ENCODE data around the gene PCDHA1. TPM values are rescaled to one million over a fixed set of nuclear protein-coding genes. Genes with fewer than 3 reads are reported as not detected.
"Not testable (repeated sequence)": the region's sequence is repeated elsewhere in the genome, so short reads cannot be mapped to it uniquely, and the experiment has no call there.

The PCDHA1 gene
- total RNA-seq, 1 donor from 2014 or later = not detected

DNA sequence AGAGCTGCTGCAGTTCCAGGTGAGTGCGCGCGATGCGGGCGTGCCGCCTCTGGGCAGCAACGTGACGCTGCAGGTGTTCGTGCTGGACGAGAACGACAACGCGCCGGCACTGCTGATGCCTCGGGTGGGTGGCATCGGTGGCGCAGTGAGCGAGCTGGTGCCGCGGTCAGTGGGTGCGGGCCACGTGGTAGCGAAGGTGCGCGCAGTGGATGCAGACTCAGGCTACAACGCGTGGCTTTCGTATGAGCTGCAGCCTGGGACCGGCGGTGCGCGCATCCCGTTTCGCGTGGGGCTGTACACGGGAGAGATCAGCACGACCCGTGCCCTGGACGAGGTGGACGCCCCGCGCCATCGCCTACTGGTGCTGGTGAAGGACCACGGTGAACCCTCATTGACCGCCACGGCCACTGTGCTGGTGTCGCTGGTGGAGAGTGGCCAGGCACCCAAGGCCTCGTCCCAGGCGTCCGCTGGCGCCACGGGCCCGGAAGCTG, 16.9 kb downstream of the PCDHA1 start:
- DNase-seq (ENCODE audit: missing footprints) = no peak
- no peak for ATAC-seq
- intact Hi-C loops (cut with DNase I) = no loop called here

DNA sequence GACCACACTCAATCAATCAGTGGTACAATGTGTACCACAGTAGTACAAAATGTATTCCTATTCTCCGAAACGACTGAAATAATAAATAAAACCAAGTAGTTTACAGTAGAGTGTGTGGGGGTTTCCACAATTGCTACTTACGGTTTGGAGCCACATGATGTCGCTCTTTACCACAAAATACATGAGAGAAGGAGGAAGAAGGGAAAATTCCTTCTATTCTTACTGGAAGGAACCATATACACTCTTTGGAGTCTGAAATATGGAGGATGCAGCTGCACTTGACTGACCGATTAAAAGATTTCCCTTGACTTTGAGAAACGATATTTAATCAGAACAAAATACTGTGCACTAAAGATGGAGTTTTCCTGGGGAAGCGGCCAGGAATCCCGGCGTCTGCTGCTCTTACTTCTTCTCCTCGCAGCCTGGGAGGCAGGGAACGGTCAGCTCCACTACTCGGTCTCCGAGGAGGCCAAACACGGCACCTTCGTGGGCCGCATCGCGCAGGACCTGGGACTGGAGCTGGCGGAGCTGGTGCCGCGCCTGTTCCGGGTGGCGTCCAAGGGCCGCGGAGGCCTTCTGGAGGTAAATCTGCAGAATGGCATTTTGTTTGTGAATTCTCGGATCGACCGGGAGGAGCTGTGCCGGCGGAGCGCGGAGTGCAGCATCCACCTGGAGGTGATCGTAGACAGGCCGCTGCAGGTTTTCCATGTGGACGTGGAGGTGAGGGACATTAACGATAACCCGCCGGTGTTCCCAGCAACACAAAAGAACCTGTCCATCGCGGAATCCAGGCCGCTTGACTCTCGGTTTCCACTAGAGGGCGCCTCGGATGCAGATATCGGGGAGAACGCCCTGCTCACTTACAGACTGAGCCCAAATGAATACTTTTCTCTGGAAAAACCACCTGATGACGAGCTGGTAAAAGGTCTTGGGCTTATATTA, 21.2 kb downstream of the PCDHA1 start, which contains the start of gene PCDHA4:
Gene PCDHA4, plus strand, starts transcription at position 235 of the 942 bp plus-strand sequence.
- ATAC-seq = no peak
- DNase-seq (ENCODE audit: missing footprints) = peak; percentile 58
- intact Hi-C loops (cut with DNase I) = no loop called here

DNA sequence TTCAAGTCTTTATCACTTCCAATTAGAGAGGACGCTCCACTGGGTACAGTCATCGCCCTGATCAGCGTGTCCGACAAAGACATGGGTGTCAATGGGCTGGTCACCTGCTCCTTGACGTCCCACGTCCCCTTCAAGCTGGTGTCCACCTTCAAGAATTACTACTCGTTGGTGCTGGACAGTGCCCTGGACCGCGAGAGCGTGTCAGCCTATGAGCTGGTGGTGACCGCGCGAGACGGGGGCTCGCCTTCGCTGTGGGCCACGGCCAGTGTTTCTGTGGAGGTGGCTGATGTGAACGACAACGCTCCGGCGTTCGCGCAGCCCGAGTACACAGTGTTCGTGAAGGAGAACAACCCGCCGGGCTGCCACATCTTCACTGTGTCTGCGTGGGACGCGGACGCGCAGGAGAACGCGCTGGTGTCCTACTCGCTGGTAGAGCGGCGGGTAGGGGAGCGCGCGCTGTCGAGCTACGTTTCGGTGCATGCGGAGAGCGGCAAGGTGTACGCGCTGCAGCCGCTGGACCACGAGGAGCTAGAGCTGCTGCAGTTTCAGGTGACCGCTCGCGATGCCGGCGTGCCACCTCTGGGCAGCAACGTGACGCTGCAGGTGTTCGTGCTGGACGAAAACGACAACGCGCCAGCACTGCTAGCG, 22.4 kb downstream of the PCDHA1 start:
- ATAC-seq; intact Hi-C loops (cut with DNase I): not testable (repeated sequence)
- DNase-seq (ENCODE audit: missing footprints) = peak; percentile 55

DNA sequence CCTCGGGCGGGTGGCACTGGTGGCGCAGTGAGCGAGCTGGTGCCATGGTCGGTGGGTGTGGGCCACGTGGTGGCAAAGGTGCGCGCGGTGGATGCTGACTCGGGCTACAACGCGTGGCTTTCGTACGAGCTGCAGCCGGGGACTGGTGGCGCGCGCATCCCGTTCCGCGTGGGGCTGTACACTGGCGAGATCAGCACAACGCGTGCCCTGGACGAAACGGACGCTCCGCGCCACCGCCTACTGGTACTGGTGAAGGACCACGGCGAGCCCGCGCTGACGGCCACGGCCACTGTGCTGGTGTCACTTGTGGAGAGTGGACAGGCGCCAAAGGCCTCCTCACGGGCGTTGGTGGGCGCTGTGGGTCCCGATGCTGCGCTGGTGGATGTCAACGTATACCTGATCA, 22.9 kb downstream of the PCDHA1 start:
- DNase-seq (ENCODE audit: missing footprints) = no peak
- no peak for ATAC-seq
- intact Hi-C loops (cut with DNase I) = no loop called here

DNA sequence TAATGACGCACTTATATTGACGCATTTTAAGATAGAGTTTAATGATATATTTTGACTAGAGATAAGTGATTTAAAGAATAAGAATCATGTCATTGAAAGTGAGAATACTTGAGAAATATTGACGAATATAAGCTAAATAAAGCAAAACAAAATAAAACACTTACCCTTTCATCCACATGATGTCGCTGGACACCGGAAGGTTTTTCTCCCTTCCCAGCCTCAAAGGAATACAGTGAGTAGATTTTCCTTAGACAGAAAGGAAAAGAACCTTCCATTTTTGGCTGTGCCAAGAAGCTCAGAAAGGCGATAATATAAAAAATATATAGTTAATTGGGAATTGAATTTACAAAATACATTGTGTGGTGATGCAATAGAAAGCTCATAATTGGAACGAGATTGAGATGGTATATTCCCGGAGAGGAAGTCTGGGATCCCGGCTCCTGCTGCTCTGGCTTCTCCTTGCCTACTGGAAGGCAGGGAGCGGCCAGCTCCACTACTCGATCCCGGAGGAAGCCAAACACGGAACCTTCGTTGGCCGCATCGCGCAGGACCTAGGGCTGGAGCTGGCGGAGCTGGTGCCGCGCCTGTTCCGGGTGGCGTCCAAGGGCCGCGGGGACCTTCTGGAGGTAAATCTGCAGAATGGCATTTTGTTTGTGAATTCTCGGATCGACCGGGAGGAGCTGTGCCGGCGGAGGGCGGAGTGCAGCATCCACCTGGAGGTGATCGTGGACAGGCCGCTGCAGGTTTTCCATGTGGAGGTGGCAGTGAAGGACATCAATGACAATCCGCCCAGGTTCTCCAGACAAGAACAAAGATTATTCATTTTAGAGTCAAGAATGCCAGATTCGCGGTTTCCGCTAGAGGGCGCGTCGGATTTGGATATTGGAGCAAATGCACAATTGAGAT, 35.7 kb downstream of the PCDHA1 start, which contains the start of gene PCDHA5:
Gene PCDHA5, plus strand, starts transcription at position 239 of the 906 bp plus-strand sequence.
- intact Hi-C loops (cut with DNase I) = no loop called here
- DNase-seq (ENCODE audit: missing footprints) (peak; percentile 54), ATAC-seq (no peak)

DNA sequence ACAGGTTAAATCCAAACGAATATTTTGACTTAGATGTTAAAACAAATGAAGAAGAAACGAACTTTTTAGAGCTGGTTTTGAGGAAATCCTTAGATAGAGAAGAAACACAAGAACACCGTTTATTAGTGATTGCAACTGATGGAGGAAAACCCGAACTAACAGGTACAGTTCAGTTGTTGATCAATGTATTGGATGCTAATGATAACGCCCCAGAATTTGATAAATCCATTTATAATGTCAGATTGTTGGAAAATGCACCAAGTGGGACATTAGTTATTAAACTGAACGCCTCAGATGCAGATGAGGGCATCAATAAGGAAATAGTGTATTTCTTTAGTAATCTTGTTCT, 36.3 kb downstream of the PCDHA1 start:
- no peak for ATAC-seq
- no peak for DNase-seq (ENCODE audit: missing footprints)
- intact Hi-C loops (cut with DNase I) = no loop called here

DNA sequence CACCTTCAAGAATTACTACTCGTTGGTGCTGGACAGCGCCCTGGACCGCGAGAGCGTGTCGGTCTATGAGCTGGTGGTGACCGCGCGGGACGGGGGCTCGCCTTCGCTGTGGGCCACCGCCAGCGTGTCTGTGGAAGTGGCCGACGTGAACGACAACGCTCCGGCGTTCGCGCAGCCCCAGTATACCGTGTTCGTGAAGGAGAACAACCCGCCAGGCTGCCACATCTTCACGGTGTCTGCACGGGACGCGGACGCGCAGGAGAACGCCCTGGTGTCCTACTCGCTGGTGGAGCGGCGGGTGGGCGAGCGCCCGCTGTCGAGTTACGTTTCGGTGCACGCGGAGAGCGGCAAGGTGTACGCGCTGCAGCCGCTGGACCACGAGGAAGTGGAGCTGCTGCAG, 37.0 kb downstream of the PCDHA1 start:
- DNase-seq (ENCODE audit: missing footprints); ATAC-seq; intact Hi-C loops (cut with DNase I): not testable (repeated sequence)

DNA sequence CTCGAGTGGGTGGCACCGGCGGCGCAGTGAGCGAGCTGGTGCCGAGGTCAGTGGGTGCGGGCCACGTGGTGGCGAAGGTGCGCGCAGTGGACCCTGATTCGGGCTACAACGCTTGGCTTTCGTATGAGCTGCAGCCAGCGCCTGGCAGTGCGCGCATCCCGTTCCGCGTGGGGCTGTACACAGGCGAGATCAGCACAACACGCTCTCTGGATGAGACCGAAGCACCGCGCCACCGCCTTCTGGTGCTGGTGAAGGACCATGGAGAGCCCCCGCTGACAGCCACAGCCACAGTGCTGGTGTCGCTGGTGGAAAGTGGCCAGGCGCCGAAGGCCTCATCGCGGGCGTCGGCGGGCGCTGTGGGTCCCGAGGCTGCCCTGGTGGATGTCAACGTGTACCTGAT, 37.5 kb downstream of the PCDHA1 start:
- peak; percentile 68 for DNase-seq (ENCODE audit: missing footprints)
- intact Hi-C loops (cut with DNase I) = no loop called here
- ATAC-seq = no peak

DNA sequence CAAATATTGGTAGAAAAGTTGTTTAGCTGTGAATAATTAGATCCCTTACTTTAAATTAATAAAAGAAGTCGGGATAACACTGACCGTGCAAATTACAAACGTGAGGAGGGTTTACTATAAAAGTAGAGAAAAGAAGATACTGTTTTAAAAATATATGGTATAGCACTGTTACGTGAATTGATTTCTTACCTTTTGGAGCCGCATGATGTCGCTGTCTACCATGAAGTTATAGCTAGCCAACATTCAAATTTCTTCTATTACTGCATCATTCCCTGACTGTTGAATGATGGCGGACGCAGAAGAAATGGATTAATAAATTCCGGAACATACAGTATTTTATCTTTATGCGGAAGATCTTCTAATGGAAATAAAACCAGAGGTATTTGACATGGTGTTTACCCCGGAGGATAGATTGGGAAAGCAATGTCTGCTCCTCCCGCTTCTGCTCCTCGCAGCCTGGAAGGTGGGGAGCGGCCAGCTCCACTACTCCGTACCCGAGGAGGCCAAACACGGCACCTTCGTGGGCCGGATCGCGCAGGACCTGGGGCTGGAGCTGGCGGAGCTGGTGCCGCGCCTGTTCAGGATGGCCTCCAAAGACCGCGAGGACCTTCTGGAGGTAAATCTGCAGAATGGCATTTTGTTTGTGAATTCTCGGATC, 41.9 kb downstream of the PCDHA1 start, which contains the start of gene PCDHA6:
Gene PCDHA6, plus strand, starts transcription at position 257 of the 658 bp plus-strand sequence. Its CDS starts 132 bp downstream, at position 389.
- intact Hi-C loops (cut with DNase I) = no loop called here
- DNase-seq (ENCODE audit: missing footprints) (no peak), ATAC-seq (no peak)

DNA sequence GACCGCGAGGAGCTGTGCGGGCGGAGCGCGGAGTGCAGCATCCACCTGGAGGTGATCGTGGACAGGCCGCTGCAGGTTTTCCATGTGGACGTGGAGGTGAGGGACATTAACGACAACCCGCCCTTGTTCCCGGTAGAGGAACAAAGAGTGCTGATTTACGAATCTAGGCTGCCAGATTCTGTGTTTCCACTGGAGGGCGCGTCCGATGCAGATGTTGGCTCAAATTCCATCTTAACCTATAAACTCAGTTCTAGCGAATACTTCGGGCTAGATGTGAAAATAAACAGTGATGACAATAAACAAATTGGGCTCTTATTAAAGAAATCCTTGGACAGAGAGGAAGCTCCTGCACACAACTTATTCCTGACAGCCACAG, 42.4 kb downstream of the PCDHA1 start:
- ATAC-seq (no peak), DNase-seq (ENCODE audit: missing footprints) (no peak)
- intact Hi-C loops (cut with DNase I) = no loop called here

DNA sequence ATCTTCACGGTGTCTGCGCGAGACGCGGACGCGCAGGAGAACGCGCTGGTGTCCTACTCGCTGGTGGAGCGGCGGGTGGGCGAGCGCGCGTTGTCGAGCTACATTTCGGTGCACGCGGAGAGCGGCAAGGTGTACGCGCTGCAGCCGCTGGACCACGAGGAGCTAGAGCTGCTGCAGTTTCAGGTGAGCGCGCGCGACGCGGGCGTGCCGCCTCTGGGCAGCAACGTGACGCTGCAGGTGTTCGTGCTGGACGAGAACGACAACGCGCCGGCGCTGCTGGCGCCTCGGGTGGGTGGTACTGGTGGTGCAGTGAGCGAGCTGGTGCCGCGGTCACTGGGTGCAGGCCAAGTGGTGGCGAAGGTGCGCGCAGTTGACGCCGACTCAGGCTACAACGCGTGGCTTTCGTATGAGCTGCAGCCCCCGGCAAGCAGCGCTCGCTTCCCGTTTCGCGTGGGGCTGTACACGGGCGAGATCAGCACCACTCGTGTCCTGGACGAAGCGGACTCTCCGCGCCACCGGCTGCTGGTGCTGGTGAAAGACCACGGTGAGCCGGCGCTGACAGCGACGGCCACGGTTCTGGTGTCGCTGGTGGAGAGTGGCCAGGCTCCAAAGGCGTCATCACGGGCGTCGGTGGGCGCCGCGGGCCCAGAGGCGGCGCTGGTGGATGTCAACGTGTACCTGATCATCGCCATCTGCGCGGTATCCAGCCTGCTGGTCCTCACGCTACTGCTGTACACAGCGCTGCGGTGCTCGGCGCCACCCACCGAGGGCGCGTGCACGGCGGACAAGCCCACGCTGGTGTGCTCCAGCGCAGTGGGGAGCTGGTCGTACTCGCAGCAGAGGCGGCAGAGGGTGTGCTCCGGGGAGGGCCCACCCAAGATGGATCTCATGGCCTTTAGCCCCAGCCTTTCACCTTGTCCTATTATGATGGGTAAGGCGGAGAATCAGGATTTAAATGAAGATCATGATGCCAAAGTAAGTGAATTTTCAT, 43.9 kb downstream of the PCDHA1 start:
- ATAC-seq = not testable (repeated sequence)
- DNase-seq (ENCODE audit: missing footprints) = peak; percentile 62
- intact Hi-C loops (cut with DNase I) = loop anchor here (10.0 kb wide), 1 partner anchor 215 kb away; no protein-coding TSS in a partner anchor

DNA sequence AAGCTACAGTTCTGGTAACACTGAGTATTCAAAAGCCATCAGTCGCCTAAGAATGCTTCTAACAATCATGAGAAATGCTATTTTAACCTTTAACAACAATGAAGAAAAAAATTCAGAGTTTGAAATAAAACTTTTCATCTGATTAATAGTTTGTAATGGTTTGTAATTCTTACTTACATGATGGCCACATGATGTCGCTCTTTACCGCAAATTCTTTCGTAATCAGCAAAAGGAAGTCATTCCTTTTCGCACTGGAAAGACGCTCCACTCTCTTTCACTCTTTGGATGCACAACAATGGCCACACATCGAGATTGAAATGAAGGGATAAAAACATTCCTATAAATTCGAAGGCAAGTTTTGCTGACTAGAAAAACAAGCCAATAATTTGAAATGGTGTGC, 48.1 kb downstream of the PCDHA1 start, which contains the start of gene PCDHA7:
Gene PCDHA7, plus strand, starts transcription at position 277 of the 400 bp plus-strand sequence. Its CDS starts 115 bp downstream, at position 392.
- intact Hi-C loops (cut with DNase I) = loop anchor here (10.0 kb wide), 1 partner anchor 211 kb away; no protein-coding TSS in a partner anchor
- DNase-seq (ENCODE audit: missing footprints) (no peak), ATAC-seq (no peak)

DNA sequence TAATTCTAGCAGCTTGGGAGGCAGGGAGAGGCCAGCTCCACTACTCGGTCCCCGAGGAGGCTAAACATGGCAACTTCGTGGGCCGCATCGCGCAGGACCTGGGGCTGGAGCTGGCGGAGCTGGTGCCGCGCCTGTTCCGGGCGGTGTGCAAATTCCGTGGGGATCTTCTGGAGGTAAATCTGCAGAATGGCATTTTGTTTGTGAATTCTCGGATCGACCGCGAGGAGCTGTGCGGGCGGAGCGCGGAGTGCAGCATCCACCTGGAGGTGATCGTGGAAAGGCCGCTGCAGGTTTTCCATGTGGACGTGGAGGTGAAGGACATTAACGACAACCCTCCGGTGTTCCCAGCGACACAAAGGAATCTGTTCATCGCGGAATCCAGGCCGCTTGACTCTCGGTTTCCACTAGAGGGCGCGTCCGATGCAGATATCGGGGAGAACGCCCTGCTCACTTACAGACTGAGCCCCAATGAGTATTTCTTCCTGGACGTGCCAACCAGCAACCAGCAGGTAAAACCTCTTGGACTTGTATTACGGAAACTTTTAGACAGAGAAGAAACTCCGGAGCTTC, 48.6 kb downstream of the PCDHA1 start:
- not testable (repeated sequence) for ATAC-seq; DNase-seq (ENCODE audit: missing footprints)
- intact Hi-C loops (cut with DNase I) = loop anchor here (10.0 kb wide), 1 partner anchor 210 kb away; no protein-coding TSS in a partner anchor

DNA sequence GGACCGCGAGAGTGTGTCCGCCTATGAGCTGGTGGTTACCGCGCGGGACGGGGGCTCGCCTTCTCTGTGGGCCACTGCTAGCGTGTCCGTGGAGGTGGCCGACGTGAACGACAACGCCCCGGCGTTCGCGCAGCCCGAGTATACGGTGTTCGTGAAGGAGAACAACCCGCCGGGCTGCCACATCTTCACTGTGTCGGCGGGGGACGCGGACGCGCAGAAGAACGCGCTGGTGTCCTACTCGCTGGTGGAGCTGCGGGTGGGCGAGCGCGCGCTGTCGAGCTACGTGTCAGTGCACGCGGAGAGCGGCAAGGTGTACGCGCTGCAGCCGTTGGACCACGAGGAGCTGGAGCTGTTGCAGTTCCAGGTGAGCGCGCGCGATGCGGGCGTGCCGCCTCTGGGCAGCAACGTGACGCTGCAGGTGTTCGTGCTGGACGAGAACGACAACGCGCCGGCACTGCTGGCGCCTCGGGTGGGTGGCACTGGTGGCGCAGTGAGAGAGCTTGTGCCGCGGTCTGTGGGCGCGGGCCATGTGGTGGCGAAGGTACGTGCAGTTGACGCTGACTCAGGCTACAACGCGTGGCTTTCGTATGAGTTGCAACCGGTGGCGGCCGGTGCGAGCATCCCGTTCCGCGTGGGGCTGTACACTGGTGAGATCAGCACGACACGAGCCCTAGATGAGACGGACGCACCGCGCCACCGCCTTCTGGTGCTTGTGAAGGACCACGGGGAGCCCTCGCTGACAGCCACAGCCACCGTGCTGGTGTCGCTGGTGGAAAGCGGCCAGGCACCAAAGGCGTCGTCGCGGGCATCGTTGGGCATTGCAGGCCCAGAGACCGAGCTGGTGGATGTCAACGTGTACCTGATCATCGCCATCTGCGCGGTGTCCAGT, 49.9 kb downstream of the PCDHA1 start:
- intact Hi-C loops (cut with DNase I) = loop anchor here (10.0 kb wide), 1 partner anchor 209 kb away; no protein-coding TSS in a partner anchor
- ATAC-seq = no peak

More for the DNA sequence above, 49.9 kb downstream of the PCDHA1 start:
- DNase-seq (ENCODE audit: missing footprints) = peak; percentile 59

All from Right ventricle myocardium inferior (tissue), 1 donor.